Muscle of arm (tissue), 12 donors: ENCODE data around the gene UQCRQ. TPM values are rescaled to one million over a fixed set of nuclear protein-coding genes. Genes with fewer than 3 reads are reported as not detected.

ENCODE experiments used
- DNase-seq: peaks from one replicate; pipeline ENCODE4 v3.0.0-alpha.2; 2013
- polyA plus RNA-seq, 12 donors: library from polyadenylated mRNA; unstranded; fragments of 120-200 nt; gene quantifications; one replicate each; pipeline ENCODE4 v1.2.1, GENCODE V29; 2013; ENCODE audit not compliant: insufficient read length in 12 of 12

The UQCRQ gene
- polyA plus RNA-seq, 12 donors = 109 to 280 (median 181) TPM; not detected in 1

DNA sequence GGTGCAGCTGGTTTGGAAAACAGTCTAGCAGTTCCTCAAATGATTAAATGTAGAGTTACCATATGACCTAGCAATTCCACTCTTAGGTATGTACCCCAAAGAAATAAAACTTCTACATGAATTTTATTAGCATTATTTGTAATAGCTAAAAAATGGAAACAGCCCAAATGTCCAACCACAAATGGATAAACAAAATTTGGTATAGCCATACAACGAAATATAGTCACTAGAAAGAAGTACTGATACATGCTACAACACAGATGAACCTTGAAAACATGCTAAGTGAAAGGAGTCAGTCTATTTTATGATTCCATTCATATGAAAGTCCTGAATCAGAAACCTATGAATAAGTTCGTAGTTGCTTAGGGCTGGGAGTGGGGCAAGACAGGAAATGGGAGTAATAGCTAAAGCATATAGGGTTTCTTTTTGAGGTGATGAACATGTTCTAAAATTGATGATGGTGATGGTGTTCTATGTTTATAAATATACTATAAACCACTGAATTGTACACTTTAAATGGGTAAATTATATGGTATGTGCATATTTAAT lies 6.5 kb upstream of the UQCRQ start:
- no peak for DNase-seq

DNA sequence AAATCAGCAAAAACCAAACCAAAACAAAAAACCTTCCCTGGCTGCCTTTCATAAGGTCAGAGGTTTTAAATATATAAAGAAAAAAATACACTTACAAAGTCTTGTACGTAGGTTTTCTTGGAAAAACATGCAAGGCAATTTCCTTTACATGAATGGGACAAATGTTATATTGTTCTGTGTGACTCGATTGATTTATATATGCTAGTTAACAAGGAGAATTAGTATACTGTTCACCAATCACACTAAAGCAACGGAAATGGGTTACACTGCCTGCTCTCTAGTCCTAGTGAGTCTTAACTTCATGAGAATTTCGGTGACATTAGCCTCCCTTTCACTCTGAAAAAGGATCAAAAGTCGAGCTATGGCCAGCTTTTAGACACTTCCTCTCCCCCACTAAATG lies 5.7 kb upstream of the UQCRQ start:
- DNase-seq = no peak

GRCh38 chr5:132865668-132866341 lies 637 bp upstream of the UQCRQ start:
- no peak for DNase-seq

DNA sequence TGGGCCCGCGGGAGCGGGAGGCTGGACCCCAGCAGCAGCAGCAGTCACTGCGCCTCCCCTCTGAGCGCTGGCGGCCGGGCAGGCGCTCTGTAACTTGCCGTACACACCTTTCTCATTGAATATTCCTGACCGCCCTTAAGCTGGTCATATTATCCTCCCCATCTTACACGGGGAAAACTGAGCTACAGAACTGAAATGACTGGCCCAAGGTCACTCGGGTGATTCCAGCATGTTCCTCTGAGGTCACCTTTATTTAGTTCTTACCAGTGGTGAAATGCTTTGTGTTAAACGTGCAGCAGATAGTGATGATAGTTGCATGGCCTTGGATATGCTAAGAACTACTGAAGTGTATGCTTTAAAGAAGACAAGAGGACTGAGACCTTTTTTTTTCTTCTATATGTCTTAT lies 607 bp downstream of the UQCRQ start:
- DNase-seq = no peak

GRCh38 chr5:132868754-132869153 lies 2.3 kb downstream of the UQCRQ start:
- no peak for DNase-seq

DNA sequence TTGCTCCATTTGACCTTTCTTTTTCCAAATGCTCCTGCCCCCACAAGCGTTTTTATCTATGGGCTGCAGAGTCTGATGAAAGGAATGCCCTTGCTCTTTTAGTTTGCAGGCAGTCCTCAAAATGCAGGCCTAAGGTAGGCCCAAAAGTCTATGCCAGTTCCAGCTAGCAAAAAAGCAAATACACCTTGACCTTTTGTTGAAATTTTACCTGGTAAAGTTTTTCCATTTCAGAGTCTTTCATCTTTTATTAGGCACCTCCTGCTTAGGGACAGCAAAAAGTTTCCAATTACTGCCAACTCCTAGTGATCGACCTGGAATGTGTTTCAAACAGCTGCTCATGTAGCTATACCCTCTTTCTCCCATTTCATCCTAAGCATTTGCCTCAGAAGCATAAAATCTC lies 4.4 kb downstream of the UQCRQ start:
- no peak for DNase-seq

- no peak for DNase-seq
These were observed 5.2 kb downstream of the UQCRQ start for GRCh38 chr5:132871459-132872284.

DNA sequence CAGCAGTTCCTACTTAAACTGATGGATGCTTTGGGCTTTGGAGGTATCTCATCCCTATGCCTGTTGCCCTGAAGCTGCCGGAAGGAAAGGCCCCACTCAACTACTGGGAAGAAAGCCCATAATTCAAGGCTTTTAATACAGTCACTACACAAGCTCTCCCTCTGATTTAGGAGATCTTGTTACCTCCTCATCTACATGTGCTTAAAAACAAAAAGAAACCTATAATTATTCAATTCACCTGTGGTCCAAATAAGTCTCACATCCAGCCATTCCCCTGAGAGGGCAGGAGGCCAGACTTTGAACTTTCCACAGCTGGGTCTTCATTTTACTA lies 6.3 kb downstream of the UQCRQ start:
- DNase-seq = no peak

DNA sequence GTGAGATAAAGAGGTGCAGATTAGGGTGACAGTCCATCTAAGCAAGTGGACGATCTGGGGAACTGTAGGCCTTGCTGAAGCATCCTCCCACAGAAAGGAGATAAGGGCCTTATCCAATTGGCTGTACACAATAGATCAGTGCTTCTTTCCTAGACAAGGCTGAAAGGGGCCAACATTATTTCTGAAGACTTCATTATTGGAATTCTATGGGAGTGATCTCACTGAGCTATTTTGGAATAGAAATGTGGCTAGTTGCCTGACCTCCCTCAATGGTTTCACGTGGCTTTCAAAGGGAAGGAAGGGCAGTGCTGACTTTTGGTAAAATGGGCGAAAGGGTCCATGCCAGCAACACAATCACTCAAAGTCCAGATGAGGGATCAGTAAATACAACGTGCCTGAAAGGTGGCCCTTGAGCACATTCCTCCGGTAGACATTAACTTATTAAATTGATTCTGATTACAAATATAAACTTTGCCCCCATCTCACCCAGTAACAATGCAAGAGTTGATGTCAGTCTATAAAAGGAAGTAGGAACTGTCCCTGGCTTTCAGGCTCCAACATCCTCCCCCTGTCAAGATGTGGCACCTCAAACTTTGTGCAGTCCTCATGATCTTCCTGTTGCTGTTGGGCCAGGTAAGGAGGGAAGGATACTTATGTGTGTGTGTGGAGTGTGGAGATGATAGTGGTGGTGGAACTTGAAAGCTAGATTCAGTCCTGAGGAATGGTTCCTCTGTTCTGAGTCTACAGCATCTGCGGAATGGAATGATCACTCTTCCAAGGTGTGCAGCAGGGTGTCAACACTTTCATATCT lies 6.9 kb downstream of the UQCRQ start, which contains the start of gene LEAP2:
Gene LEAP2, plus strand, starts transcription at position 550 of the 811 bp plus-strand sequence. Its CDS starts 27 bp downstream, at position 577.
- no peak for DNase-seq

DNA sequence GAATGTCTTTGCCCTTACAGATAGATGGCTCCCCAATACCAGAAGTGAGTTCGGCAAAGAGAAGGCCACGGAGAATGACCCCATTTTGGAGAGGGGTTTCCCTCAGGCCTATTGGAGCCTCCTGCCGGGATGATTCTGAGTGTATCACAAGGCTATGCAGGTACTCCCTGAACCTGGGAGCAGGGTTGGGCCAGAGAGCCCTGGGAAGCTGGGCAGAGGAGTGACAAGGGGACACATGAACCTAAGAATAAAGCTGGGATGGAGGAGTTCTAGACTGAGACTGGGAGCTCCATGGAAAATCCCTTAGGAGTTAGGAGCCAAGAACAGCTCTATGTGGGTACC lies 7.5 kb downstream of the UQCRQ start:
- DNase-seq = no peak

DNA sequence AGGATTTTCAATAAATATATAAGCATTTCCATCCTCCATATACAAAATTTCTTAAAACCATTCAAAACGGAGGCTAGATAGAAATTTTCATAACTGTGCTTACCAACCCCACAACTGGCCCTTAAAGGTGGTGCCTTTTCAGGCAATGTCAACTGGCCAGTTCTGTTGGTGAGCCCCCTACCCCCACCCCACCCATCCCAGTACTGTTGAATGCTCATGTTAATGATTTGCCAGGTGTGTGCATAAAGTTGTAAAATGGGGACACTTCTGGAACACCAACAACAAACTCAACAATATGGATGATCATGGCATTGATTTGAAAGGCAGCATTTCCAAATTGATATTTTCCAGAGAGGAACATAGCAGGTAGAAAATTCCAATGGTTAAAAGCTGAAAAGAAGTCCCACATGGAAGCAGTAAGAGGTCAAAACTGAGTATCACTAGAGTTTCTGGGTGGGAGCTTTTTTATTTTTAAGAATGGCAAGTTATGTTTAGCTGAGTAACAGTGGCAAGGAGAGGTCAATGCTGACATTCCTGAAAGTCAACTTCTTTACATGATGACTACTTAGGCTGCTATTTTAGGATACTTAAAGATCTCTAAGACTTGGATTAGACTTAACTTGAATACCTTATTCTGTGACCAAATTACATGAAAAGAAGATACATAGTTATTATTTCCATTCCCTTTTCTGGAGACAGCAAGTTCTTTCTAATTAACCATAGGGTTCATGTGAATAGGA lies 9.7 kb downstream of the UQCRQ start:
- DNase-seq = no peak

GRCh38 chr5:132877466-132877865 lies 11.0 kb downstream of the UQCRQ start:
- no peak for DNase-seq

DNA sequence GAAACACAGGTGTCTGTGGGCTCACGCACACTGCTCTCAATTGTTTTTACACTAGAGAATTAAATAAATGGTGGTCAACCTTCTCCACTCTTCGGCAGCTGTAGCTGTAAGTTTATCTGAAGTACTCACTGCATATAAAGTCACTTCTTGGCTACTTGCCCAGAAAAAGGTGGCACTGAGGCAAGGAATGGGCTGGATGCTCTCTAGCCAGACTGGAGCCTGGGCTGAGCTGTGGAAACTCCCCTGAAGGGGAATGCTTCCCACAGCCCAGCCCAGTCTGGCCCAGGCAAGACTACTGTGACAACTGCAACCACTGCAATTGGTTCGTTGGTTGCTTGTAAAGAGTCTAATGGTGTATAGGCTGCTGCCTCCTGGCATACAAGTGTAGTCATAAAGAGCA lies 11.5 kb downstream of the UQCRQ start:
- DNase-seq = no peak

GRCh38 chr5:132883261-132883834 lies 16.9 kb downstream of the UQCRQ start:
- peak; percentile 29 for DNase-seq

DNA sequence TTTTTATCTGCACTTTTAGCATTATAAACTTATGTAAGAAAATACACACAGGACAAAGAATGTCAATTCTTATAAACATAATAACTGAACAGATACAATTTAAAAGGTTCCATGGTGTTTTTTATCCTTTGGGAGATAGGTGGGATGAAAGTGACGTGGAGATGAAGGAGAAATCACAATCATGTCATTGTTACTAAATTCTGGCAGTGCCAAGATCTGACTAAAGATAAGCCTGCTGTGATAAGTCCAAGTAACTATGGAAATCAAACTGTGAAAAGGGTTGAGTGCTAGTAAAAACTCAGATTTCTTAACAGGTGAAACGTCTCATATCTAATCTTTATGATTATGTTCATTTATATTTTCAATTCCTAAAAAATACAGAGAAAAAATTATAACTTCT lies 18.1 kb downstream of the UQCRQ start:
- no peak for DNase-seq

GRCh38 chr5:132886064-132886823 lies 19.8 kb downstream of the UQCRQ start:
- no peak for DNase-seq

DNA sequence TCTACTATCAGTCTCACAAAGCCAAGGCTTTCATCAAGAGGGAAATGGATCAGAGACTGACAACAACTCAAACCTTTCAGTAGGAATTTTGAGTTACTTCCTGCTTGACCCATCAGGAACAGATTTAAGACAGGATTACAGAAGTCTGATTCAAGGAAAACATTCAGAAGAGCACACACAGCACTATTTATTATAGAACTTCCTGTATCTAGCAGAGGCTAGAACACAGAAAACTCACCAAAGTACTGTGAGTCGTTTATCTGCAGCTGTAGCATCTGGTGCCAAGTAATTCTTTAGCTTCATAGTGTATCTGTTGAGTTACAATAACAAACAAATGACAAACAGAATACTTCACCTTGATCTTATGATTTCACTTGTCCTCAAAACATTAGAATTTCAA lies 20.8 kb downstream of the UQCRQ start:
- DNase-seq = no peak

DNA sequence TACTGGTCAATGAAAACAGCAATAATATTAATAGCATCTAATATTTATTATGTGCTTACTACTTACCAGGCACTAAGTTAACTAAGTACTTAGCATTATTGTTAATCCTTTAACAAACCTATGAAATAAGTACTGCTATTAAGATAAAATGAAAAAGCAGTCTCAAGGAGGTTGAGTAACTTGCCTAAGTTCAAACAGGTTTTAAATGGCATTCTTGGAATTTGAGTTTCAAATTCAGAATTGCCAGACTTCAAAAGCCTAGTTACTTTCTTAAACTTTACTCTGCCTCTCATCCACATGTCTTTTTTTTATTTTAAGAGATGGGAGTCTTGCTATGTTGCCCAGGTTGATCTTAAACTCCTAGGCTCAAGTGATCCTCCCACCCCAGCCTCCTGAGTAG lies 23.1 kb downstream of the UQCRQ start:
- no peak for DNase-seq

- DNase-seq = no peak
These were observed 24.4 kb downstream of the UQCRQ start for GRCh38 chr5:132890817-132891216.

DNA sequence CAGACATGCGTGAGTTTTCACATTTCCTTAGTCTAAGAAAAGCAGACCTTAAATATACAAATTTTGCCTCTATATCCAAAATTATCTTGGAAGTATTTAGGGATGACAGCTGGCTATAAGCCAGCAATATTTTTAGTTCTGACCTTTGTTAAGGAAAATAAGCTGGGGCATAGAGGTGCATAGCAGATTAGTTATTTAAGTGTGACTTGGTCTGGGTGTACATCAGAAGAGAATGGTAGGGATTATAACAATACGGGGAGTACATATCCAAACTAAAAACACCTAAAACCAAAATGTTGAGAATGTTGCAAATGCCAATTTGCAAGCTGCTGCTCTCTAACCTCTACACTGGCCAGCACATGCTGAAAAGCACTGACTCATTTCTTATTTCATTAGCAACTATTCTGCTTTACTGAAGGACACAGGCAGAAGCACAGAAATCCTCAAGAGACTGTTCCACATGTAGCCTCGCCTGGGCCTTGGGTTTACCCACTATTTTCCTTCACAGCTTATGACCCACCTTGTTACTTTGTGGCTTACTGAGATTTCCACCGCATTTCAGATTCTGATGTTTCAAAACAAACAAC lies 29.4 kb downstream of the UQCRQ start:
- DNase-seq = no peak
